GM12801 (cell line): Measurements from ENCODE around the gene CNNM2.

ENCODE experiments used
- CTCF ChIP-seq: IDR thresholded peaks from one replicate; pipeline ENCODE4 v1.5.1; 2011; ENCODE audit warnings: control low read depth; ENCODE audit not compliant: insufficient read length; ENCODE audit errors: extremely low read depth

Gene CNNM2

DNA sequence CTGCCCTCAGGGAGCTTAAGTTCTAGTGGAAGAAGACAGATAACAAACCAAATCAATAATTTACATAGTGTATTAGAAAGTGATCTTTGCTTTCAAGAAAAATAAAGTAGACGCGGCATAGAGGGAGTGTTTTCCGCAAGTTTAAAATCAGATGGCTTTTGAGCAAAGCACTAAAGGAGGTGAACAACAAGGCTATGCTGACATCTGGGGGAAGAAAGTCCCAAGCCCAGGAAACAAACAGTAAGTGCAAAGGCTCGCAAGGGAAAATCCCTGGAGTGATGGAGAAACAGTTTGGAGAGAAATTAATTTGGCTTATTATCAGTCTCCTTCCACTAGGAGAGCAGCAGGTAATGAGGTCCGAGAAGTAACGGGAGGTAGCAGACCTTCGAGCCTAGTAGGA, 1.9 kb upstream of the CNNM2 start:
- TF ChIP-seq CTCF: no peak

GRCh38 chr10:102917314-102917961, 656 bp upstream of the CNNM2 start:
- TF ChIP-seq CTCF: no peak

DNA sequence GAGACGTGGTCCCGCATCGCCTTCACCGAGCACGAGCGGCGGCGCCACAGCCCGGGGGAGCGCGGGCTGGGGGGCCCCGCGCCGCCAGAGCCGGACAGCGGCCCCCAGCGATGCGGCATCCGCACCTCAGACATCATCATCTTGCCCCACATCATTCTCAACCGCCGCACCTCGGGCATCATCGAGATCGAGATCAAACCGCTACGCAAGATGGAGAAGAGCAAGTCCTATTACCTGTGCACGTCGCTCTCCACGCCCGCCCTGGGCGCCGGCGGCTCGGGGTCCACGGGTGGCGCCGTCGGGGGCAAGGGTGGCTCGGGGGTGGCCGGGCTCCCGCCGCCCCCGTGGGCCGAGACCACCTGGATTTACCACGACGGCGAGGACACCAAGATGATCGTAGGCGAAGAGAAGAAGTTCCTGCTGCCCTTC, 737 bp downstream of the CNNM2 start:
- no peak for TF ChIP-seq CTCF

GRCh38 chr10:102919246-102919959, 1.3 kb downstream of the CNNM2 start:
- no peak for TF ChIP-seq CTCF

- no peak for TF ChIP-seq CTCF
Measured at GRCh38 chr10:102919992-102920739, 2.1 kb downstream of the CNNM2 start.

DNA sequence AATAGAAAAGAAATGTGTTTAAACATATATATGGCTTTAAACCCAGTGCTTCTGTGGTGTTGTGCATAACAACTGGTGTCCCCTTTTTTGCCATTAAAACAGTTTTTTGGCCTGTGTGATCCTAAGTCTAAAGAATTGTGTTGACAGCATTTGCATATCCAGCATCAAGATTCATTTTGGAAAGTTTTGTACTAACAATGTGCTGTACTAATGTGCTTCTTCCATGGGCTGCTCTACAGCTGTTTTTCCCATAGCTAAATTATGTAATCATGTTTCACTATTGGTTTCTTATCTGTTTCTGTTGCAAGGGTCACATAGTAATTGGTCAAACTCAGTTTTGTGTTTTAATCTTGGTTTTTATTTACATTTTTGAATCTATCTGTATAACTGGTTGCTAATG, 5.5 kb downstream of the CNNM2 start:
- no peak for TF ChIP-seq CTCF

GRCh38 chr10:102926842-102927241, 8.7 kb downstream of the CNNM2 start:
- TF ChIP-seq CTCF: no peak
